Liver (tissue), 3 donors: ENCODE data around the gene TSPEAR.

Experiments used
- ATF3 ChIP-seq: IDR thresholded peaks from 2 replicates; pipeline ENCODE4 v1.6.1; 2016; ENCODE audit warnings: antibody characterized with exemption
- EGR1 ChIP-seq, 2 donors: IDR thresholded peaks; 2 replicates each; pipeline ENCODE4 v1.6.1; 2016 to 2018; ENCODE audit warnings: antibody characterized with exemption in 2 of 2, low read depth in 2 of 2
- FOXA1 ChIP-seq: IDR thresholded peaks from 2 replicates; pipeline ENCODE4 v1.6.1; 2016; ENCODE audit warnings: antibody characterized with exemption
- GABPA ChIP-seq, 2 donors: IDR thresholded peaks in 1 of 2; conservative IDR thresholded peaks in 1 of 2; 2 replicates each; pipeline ENCODE4 v1.6.1; 2016; ENCODE audit warnings: antibody characterized with exemption in 2 of 2, mild to moderate bottlenecking in 1 of 2, moderate library complexity in 1 of 2
- NR2F2 ChIP-seq: IDR thresholded peaks from 2 replicates; pipeline ENCODE4 v1.6.1; 2016; ENCODE audit warnings: antibody characterized with exemption
- RAD21 ChIP-seq, 2 donors: IDR thresholded peaks; 2 replicates each; pipeline ENCODE4 v1.6.1; 2016; ENCODE audit warnings: antibody characterized with exemption in 2 of 2, mild to moderate bottlenecking in 2 of 2
- REST ChIP-seq: IDR thresholded peaks from 2 replicates; pipeline ENCODE4 v1.6.1; 2016; ENCODE audit warnings: antibody characterized with exemption, mild to moderate bottlenecking
- RXRA ChIP-seq, 2 donors: IDR thresholded peaks; 2 replicates each; pipeline ENCODE4 v1.6.1; 2017 to 2018; ENCODE audit warnings: antibody characterized with exemption in 2 of 2, mild to moderate bottlenecking in 1 of 2
- SP1 ChIP-seq: IDR thresholded peaks from 2 replicates; pipeline ENCODE4 v1.6.1; 2018; ENCODE audit warnings: antibody characterized with exemption, mild to moderate bottlenecking
- TAF1 ChIP-seq: conservative IDR thresholded peaks from 2 replicates; pipeline ENCODE4 v1.6.1; 2016; ENCODE audit warnings: antibody characterized with exemption, mild to moderate bottlenecking
- YY1 ChIP-seq: IDR thresholded peaks from 2 replicates; pipeline ENCODE4 v1.6.1; 2016; ENCODE audit warnings: antibody characterized with exemption, mild to moderate bottlenecking
- TF ChIP-seq, protein P1 (sequence below): fragments of 150-350 bp; IDR thresholded peaks from 2 replicates; pipeline ENCODE4 v1.5.1; 2017; ENCODE audit warnings: improper control_type of control experiment, low read depth, low read length; ENCODE audit not compliant: missing input control
- TF ChIP-seq, protein P2 (sequence below): IDR thresholded peaks from 2 replicates; pipeline ENCODE4 v1.6.1; 2016; ENCODE audit warnings: antibody characterized with exemption
- TF ChIP-seq, protein P3 (sequence below): IDR thresholded peaks from 2 replicates; pipeline ENCODE4 v1.6.1; 2016; ENCODE audit warnings: antibody characterized with exemption
- donor health status: healthy.
- donor health status: healthy.

GRCh38 chr21:44647222-44647552 lies 64.2 kb downstream of the TSPEAR start:
- TF ChIP-seq, protein P1, sequence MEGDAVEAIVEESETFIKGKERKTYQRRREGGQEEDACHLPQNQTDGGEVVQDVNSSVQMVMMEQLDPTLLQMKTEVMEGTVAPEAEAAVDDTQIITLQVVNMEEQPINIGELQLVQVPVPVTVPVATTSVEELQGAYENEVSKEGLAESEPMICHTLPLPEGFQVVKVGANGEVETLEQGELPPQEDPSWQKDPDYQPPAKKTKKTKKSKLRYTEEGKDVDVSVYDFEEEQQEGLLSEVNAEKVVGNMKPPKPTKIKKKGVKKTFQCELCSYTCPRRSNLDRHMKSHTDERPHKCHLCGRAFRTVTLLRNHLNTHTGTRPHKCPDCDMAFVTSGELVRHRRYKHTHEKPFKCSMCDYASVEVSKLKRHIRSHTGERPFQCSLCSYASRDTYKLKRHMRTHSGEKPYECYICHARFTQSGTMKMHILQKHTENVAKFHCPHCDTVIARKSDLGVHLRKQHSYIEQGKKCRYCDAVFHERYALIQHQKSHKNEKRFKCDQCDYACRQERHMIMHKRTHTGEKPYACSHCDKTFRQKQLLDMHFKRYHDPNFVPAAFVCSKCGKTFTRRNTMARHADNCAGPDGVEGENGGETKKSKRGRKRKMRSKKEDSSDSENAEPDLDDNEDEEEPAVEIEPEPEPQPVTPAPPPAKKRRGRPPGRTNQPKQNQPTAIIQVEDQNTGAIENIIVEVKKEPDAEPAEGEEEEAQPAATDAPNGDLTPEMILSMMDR: no peak
- no peak for TF ChIP-seq RAD21 (IDR thresholded peaks at IDR 0.05)
- no peak for TF ChIP-seq REST
- TF ChIP-seq, protein P2, sequence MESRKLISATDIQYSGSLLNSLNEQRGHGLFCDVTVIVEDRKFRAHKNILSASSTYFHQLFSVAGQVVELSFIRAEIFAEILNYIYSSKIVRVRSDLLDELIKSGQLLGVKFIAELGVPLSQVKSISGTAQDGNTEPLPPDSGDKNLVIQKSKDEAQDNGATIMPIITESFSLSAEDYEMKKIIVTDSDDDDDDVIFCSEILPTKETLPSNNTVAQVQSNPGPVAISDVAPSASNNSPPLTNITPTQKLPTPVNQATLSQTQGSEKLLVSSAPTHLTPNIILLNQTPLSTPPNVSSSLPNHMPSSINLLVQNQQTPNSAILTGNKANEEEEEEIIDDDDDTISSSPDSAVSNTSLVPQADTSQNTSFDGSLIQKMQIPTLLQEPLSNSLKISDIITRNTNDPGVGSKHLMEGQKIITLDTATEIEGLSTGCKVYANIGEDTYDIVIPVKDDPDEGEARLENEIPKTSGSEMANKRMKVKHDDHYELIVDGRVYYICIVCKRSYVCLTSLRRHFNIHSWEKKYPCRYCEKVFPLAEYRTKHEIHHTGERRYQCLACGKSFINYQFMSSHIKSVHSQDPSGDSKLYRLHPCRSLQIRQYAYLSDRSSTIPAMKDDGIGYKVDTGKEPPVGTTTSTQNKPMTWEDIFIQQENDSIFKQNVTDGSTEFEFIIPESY: no peak
- TF ChIP-seq ATF3: no peak
- TF ChIP-seq FOXA1: no peak
- no peak for TF ChIP-seq EGR1 (IDR thresholded peaks at IDR 0.05; ENCODE audit: low read depth in 2 of 2)
- no peak for TF ChIP-seq YY1
- no peak for TF ChIP-seq GABPA (IDR thresholded peaks at IDR 0.05 in 1 of 2, conservative IDR thresholded peaks at IDR 0.05 in 1 of 2)
- TF ChIP-seq TAF1: no peak
- TF ChIP-seq, protein P3, sequence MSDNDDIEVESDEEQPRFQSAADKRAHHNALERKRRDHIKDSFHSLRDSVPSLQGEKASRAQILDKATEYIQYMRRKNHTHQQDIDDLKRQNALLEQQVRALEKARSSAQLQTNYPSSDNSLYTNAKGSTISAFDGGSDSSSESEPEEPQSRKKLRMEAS: no peak
- TF ChIP-seq RXRA (IDR thresholded peaks at IDR 0.05): no peak
- TF ChIP-seq NR2F2: no peak
- no peak for TF ChIP-seq SP1
